SU-DHL-6 (cell line): ENCODE measurements around the gene F11R.
A peak's percentile ranks its signal among the peaks of the same experiment; 100 is the strongest.

Experiments
- H2AFZ ChIP-seq: fragments of 200-600 bp; sonication (generic); 2 replicates; pipeline ENCODE4 v1.6.1; 2014; ENCODE audit warnings: low read depth, mild to moderate bottlenecking, moderate library complexity, mixed read lengths, antibody characterized with exemption, low read length; ENCODE audit not compliant: severe bottlenecking
- H3F3A ChIP-seq: fragments of 200-600 bp; shearing (Covaris generic); 2 replicates; pipeline ENCODE4 v1.6.0; 2016; ENCODE audit warnings: antibody characterized with exemption, mild to moderate bottlenecking; ENCODE audit not compliant: insufficient read depth
- H3K27ac ChIP-seq: fragments of 200-600 bp; sonication (generic); 2 replicates; pipeline ENCODE4 v1.5.1; 2016; ENCODE audit warnings: low read depth, mild to moderate bottlenecking, low read length, moderate library complexity, mixed read lengths
- H3K27me3 ChIP-seq: fragments of 200-600 bp; sonication (generic), shearing (Covaris generic); 2 replicates; pipeline ENCODE4 v1.6.0; 2014; ENCODE audit warnings: mild to moderate bottlenecking, low read length
- H3K36me3 ChIP-seq: fragments of 200-600 bp; sonication (generic); 2 replicates; pipeline ENCODE4 v1.6.1; 2014; ENCODE audit warnings: mild to moderate bottlenecking, low read length, mixed read lengths
- H3K4me2 ChIP-seq: fragments of 300-600, 200-600 bp; shearing (Covaris generic), sonication (generic); 2 replicates; pipeline ENCODE4 v1.6.0; 2014; ENCODE audit warnings: low read length, low read depth, mild to moderate bottlenecking; ENCODE audit not compliant: poor library complexity, severe bottlenecking
- H3K4me3 ChIP-seq: fragments of 200-600 bp; sonication (generic); 2 replicates; pipeline ENCODE4 v1.5.1; 2014; ENCODE audit warnings: antibody characterized with exemption, low read length, mild to moderate bottlenecking, mixed read lengths; ENCODE audit not compliant: insufficient read depth, poor library complexity, severe bottlenecking
- H3K79me2 ChIP-seq: fragments of 200-600 bp; sonication (generic); 2 replicates; pipeline ENCODE4 v1.6.1; 2014; ENCODE audit warnings: mild to moderate bottlenecking, low read length, moderate library complexity; ENCODE audit not compliant: insufficient read depth
- H3K9ac ChIP-seq: fragments of 200-600 bp; sonication (generic); 2 replicates; pipeline ENCODE4 v1.7.0; 2014; ENCODE audit warnings: mild to moderate bottlenecking, low read length
- H3K9me2 ChIP-seq: fragments of 200-600 bp; sonication (generic); replicated peaks from 2 replicates; pipeline ENCODE4 v1.6.1; 2014; ENCODE audit warnings: low read length; ENCODE audit not compliant: insufficient read depth
- H3K9me3 ChIP-seq: fragments of 200-600 bp; sonication (generic); 2 replicates; pipeline ENCODE4 v1.6.1; 2014; ENCODE audit warnings: low read length, mixed read lengths; ENCODE audit not compliant: insufficient read depth
- H4K20me1 ChIP-seq: fragments of 200-600 bp; sonication (generic); 2 replicates; pipeline ENCODE4 v1.6.1; 2014; ENCODE audit warnings: low read depth, mild to moderate bottlenecking, antibody characterized with exemption, low read length, moderate library complexity, mixed read lengths
- EZH2phosphoT487 ChIP-seq: fragments of 200-600 bp; sonication (generic), shearing (Covaris generic); conservative IDR thresholded peaks from 2 replicates; pipeline ENCODE4 v1.6.1; 2018; ENCODE audit warnings: mild to moderate bottlenecking, antibody characterized with exemption, low read length, moderate library complexity, mixed read lengths
- TF ChIP-seq, protein P1 (sequence below): fragments of 200-600 bp; sonication (generic); IDR thresholded peaks from one replicate; pipeline ENCODE4 v1.5.1; 2017; ENCODE audit warnings: antibody characterized with exemption, mild to moderate bottlenecking, low read length, moderate library complexity; ENCODE audit not compliant: insufficient read depth, poor library complexity, severe bottlenecking

Gene F11R

DNA sequence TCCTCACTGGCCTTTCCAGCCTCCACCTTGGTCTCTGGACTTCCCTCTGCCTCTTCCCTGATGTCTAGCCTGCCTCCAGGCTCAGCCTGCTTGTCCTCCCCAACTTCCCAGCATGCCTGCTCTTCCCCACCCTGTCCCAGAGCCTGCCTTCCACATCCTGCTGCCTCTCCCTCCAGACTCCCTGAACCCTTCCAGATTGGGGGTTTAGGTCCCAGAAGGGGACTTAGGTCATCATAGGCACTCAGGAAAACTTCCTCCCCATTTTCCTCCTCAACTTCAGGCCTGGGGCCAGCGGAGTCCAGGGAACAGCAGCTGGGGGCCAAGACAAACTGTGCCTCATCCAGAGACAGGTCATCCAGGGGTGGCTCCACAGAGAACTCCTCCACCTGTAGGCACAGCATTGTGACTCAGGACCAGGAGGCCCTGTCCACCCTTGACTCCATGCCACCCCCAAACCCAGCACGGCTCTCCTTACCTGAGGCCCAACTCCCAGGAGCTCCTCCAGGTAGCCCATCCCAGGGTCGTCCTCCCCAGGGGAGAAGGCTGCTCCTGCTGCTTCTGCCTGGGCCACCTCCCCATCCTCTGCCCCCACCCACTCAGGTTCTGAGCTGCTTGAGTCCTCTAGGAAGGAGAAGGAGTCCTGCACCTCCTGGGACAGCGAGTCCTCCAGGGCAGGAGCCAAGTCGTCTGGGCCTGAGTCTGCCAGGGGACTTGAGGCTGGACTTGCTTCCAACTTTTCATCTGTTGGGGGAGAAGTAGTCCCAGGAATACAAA lies 28.2 kb upstream of the F11R start:
- Histone ChIP-seq H3F3A (peaks cover 32% of the 10 kb centered on the region), H3K79me2 (peaks cover 8% of the 10 kb centered on the region), H3K36me3 (no peaks in the 10 kb centered on the region; the same call in 1 of the 2 replicates), H3K9me3 (no peaks in the 10 kb centered on the region), H3K9ac (no peak overlapping the region), H3K27ac (no peak overlapping the region), H3K4me3 (no peak overlapping the region), H3K4me2 (no peak overlapping the region), H3K9me2 (no peaks in the 10 kb centered on the region), H2AFZ (no peak overlapping the region), H4K20me1 (no peaks in the 10 kb centered on the region), H3K27me3 (no peaks in the 10 kb centered on the region)
- TF ChIP-seq, protein P1, sequence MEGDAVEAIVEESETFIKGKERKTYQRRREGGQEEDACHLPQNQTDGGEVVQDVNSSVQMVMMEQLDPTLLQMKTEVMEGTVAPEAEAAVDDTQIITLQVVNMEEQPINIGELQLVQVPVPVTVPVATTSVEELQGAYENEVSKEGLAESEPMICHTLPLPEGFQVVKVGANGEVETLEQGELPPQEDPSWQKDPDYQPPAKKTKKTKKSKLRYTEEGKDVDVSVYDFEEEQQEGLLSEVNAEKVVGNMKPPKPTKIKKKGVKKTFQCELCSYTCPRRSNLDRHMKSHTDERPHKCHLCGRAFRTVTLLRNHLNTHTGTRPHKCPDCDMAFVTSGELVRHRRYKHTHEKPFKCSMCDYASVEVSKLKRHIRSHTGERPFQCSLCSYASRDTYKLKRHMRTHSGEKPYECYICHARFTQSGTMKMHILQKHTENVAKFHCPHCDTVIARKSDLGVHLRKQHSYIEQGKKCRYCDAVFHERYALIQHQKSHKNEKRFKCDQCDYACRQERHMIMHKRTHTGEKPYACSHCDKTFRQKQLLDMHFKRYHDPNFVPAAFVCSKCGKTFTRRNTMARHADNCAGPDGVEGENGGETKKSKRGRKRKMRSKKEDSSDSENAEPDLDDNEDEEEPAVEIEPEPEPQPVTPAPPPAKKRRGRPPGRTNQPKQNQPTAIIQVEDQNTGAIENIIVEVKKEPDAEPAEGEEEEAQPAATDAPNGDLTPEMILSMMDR, result no peak
- no peak for TF ChIP-seq EZH2phosphoT487

DNA sequence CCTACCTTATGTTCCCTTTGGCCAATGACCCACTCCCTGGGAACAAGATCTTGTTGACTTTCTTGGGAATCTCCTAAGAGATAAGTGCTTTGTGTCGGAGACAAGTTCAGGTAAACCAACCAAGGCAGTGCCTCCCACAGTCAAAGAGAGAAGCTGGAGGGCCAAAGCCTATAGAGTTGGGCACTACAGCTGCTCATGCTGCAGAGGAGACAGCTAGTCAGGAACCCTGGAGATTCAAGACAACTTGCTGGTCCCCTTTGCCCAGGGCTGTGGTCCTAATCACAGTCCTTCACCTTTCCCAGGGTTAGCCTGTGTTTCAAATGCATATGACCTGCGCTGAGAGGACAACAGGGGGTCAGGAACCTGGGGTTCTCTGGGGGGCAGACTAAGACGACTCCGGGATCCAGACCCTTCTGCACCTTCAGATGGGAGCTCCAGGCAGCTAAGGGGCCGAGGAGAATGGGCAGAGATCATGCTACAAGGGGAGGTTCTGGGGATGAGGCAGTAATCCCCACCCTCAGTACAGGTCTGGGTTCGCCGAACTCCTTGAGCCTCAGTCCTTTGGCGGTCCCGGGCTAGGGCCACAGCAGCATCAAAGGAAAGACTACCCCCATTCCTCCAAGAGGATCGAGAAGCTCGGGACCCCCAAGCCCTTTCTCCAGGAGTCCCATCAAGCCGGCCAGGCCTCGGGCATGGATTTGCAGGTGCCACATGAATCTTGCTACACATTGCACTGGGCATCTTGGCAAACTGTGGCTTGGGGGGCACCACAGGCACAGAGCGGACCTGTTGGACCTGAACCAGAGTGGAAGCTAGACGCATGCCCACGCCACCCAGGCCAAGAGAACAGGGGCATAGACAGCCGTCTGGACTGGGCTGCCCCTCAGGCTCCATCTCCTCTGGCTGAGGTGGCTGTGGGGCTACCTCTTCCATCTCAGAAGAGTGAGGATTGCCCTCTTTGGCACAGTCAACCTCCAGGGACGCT lies 26.8 kb upstream of the F11R start:
- no peak overlapping the region for H3K9ac ChIP-seq

DNA sequence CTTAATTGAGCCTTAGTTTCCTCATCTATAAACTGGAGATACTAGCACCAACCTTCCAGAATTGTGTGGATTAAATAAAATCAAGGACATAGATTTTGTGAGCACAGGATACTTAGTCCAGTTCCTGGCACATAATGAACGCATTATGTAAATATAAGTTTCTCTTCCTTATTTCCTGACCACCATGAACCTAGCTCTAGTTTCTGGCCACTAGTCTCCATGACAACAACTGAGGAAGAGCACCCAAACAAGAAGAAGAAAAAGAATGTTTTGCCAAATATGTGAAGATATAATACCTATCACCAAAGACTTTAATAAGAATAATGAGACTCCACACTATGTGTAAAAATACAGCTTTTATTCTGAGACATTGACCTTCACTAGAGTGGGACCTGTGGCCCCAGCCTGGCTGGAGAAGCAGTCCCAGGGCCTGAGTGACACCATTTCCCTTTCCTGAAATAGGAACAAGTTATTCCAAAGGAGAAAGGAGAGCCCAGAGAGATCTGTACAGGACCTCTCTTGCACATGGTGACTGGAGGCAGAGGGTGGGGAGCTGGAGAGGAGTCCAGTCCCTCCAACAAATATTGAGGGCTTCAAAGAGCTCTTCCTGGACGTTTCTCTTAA lies 25.8 kb upstream of the F11R start:
- Histone ChIP-seq H3K4me2 (peak overlapping the region; percentile 88), H3K79me2 (peaks cover 9% of the 10 kb centered on the region), H3K4me3 (peak overlapping the region; percentile 81), H4K20me1 (no peaks in the 10 kb centered on the region), H3K27me3 (no peaks in the 10 kb centered on the region), H2AFZ (no peak overlapping the region), H3K9me2 (no peaks in the 10 kb centered on the region), H3K9ac (peak overlapping the region; percentile 87), H3K36me3 (no peaks in the 10 kb centered on the region; the same call in 1 of the 2 replicates), H3F3A (peaks cover 33% of the 10 kb centered on the region), H3K27ac (peak overlapping the region; percentile 89), H3K9me3 (no peaks in the 10 kb centered on the region)
- no peak for TF ChIP-seq EZH2phosphoT487
- TF ChIP-seq, protein P1, result no peak

More for the DNA sequence above, 26.8 kb upstream of the F11R start:
- no peaks in the 10 kb centered on the region for H3K27me3 ChIP-seq
- H3K27ac ChIP-seq, result peak overlapping the region; percentile 89
- H3K79me2 ChIP-seq, result peaks cover 9% of the 10 kb centered on the region
- no peaks in the 10 kb centered on the region for H4K20me1 ChIP-seq
- H3K4me2 ChIP-seq, result no peak overlapping the region
- H3F3A ChIP-seq, result peaks cover 33% of the 10 kb centered on the region
- no peak overlapping the region for H3K4me3 ChIP-seq
- no peak overlapping the region for H2AFZ ChIP-seq
- TF ChIP-seq EZH2phosphoT487, result no peak
- TF ChIP-seq, protein P1, result no peak
- no peaks in the 10 kb centered on the region; the same call in 1 of the 2 replicates for H3K36me3 ChIP-seq
- no peaks in the 10 kb centered on the region for H3K9me3 ChIP-seq
- H3K9me2 ChIP-seq, result no peaks in the 10 kb centered on the region
